Mucosa of descending colon (tissue), 3 donors: ENCODE results near the gene SH3PXD2B. TPM values are rescaled to one million over a fixed set of nuclear protein-coding genes. Genes with fewer than 3 reads are reported as not detected.

Source experiments
- ATAC-seq: fragments of 200-7000 bp; cut with Tn5 transposase; one replicate; pipeline ENCODE4 v1.9.1; 2020; ENCODE audit warnings: mild to moderate bottlenecking, moderate library complexity
- DNase-seq, 3 donors: peaks; one replicate each; pipeline ENCODE4 v3.0.0-alpha.2; 2020
- H3K36me3 ChIP-seq: fragments of 200-600 bp; one replicate; pipeline ENCODE4 v1.8.0; 2021; ENCODE audit warnings: low read depth, mild to moderate bottlenecking
- H3K4me1 ChIP-seq: fragments of 200-600 bp; one replicate; pipeline ENCODE4 v1.8.0; 2021; ENCODE audit warnings: low read depth, mild to moderate bottlenecking
- H3K4me3 ChIP-seq: fragments of 200-600 bp; one replicate; pipeline ENCODE4 v1.8.0; 2021; ENCODE audit warnings: mild to moderate bottlenecking
- H3K9me3 ChIP-seq: fragments of 200-600 bp; one replicate; pipeline ENCODE4 v1.8.0; 2021; ENCODE audit warnings: mild to moderate bottlenecking
- intact Hi-C, 2 donors: fragments of 100-400 bp; cut with DNase I in 1 of 2; cut with micrococcal nuclease in 1 of 2; formaldehyde crosslinking; loops; one replicate each; pipeline versions ENCODE4 v1.11.0 to v1.11.1; 2022; cut with DNase I, micrococcal nuclease
- total RNA-seq, 3 donors: library from RNA; stranded (reverse); fragmentation: NEBNext Ultra II Directional in 2 of 3; extraction: Animal tissue kit (Norgen Biotek cat#: 25700) in 2 of 3; gene quantifications; one replicate each; pipeline versions ENCODE4 v1.2.1 to v1.2.4, GENCODE V29; 2021 to 2023
- TF ChIP-seq, protein P1 (sequence below): fragments of 200-600 bp; IDR thresholded peaks from one replicate; pipeline ENCODE4 v1.8.0; 2022; ENCODE audit warnings: antibody characterized with exemption, mild to moderate bottlenecking
- donor health status: DM: no; HTN: no; CAD: no; lungs with moderate emphysema.
- donor health status: DM: no; HTN: no; CAD: no.
- donor health status: DM: no; HTN: yes; CAD: no.

Gene SH3PXD2B
- total RNA-seq, 3 donors from 2014 or later: 5.4 to 28.7 (median 19.9) TPM

DNA sequence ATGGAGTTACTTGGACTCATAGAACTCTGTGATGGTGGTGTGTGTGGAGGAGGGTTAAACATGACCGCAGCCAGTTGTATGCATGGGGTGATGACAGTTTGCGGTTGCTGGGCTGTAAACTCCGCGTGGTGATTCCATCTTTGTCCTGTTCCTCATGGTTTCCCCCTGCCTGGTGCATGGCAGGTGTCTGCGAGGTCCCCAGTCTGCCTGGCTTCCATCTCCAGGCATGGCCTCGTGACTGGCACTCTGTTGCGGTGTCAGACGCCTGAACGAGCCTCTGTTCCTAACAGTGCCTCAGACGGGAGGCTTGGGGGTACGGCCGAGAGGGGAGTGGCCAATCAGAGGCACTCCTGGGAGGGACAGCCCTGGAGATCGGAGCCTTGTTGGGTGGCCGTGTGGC, 33.9 kb upstream of the SH3PXD2B start:
- TF ChIP-seq, protein P1, sequence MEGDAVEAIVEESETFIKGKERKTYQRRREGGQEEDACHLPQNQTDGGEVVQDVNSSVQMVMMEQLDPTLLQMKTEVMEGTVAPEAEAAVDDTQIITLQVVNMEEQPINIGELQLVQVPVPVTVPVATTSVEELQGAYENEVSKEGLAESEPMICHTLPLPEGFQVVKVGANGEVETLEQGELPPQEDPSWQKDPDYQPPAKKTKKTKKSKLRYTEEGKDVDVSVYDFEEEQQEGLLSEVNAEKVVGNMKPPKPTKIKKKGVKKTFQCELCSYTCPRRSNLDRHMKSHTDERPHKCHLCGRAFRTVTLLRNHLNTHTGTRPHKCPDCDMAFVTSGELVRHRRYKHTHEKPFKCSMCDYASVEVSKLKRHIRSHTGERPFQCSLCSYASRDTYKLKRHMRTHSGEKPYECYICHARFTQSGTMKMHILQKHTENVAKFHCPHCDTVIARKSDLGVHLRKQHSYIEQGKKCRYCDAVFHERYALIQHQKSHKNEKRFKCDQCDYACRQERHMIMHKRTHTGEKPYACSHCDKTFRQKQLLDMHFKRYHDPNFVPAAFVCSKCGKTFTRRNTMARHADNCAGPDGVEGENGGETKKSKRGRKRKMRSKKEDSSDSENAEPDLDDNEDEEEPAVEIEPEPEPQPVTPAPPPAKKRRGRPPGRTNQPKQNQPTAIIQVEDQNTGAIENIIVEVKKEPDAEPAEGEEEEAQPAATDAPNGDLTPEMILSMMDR: no peak
- Histone ChIP-seq H3K9me3 (no peaks in the 10 kb centered on the region), H3K36me3 (no peaks in the 10 kb centered on the region), H3K4me1 (no peaks in the 10 kb centered on the region), H3K4me3 (no peak overlapping the region)
- intact Hi-C loops: no loop called here
- ATAC-seq: no peak
- no peak for DNase-seq

DNA sequence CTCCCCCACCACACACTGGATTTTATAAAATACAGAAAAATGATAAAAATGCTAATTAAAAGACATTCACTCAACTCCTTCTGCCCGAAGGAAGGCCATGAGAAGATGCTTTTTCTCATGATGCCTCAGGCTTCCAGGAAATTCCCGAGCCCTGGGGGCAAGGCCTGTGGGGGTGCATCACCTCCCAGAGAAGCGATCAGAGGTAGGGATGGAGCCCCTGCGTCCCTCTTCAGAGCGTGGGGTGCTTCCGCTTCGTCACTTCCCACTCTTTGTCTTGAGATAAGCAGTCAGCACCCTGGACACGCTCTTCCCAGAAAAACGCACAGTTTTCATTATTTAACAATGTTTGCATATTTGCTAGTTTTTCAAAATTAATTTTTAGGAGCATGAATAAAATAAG, 33.3 kb upstream of the SH3PXD2B start:
- Histone ChIP-seq H3K4me1 (no peaks in the 10 kb centered on the region), H3K9me3 (no peaks in the 10 kb centered on the region), H3K36me3 (no peaks in the 10 kb centered on the region), H3K4me3 (no peak overlapping the region)
- intact Hi-C loops: no loop called here
- ATAC-seq (no peak), DNase-seq (no peak)
- TF ChIP-seq, protein P1: no peak

DNA sequence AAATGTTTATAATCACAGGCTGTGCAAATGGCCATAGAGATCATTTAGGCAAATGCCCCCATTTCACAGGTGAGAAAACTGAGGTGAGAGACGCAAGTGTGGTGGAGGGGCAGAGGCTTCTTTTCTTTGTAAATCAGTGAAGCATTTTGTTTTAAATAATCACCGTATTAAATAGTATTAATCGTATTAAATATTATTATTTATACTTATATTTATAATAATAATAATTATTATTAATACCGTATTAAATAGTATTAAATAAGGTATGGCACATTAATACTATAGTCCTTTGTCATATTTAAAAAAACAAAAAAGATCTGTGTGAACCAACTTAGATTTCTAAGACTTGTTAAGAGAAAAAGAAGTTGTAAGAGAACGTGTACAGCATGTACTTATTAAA, 32.6 kb upstream of the SH3PXD2B start:
- Histone ChIP-seq H3K36me3 (no peaks in the 10 kb centered on the region), H3K9me3 (no peaks in the 10 kb centered on the region), H3K4me3 (no peak overlapping the region), H3K4me1 (no peaks in the 10 kb centered on the region)
- DNase-seq: no peak
- TF ChIP-seq, protein P1: no peak
- intact Hi-C loops: no loop called here
- ATAC-seq: no peak

DNA sequence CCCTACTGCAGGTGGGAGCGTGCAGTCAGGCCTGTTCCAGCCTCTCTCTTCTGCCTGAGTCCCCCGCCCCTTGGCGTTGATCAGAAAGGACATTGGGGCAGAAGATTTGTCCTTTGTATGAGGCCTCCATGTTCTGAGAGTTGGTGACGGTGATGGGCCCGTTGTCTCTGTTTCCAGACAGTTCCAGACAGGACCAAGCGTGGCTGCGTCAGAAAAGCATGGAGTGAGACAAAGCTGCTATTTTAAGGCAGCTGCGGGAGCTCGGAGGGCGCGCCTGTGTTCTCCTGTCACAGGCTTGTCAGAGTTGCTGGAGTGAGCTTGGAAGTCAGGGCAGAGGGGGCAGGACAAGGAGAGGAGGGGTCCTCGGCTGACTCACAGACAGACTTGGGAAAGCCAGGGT, 32.1 kb upstream of the SH3PXD2B start:
- DNase-seq (no peak), ATAC-seq (no peak)
- no peaks in the 10 kb centered on the region for H3K36me3 ChIP-seq
- TF ChIP-seq, protein P1: no peak
- intact Hi-C loops: no loop called here
- H3K4me1 ChIP-seq: no peaks in the 10 kb centered on the region
- no peak overlapping the region for H3K4me3 ChIP-seq
- H3K9me3 ChIP-seq: no peaks in the 10 kb centered on the region

DNA sequence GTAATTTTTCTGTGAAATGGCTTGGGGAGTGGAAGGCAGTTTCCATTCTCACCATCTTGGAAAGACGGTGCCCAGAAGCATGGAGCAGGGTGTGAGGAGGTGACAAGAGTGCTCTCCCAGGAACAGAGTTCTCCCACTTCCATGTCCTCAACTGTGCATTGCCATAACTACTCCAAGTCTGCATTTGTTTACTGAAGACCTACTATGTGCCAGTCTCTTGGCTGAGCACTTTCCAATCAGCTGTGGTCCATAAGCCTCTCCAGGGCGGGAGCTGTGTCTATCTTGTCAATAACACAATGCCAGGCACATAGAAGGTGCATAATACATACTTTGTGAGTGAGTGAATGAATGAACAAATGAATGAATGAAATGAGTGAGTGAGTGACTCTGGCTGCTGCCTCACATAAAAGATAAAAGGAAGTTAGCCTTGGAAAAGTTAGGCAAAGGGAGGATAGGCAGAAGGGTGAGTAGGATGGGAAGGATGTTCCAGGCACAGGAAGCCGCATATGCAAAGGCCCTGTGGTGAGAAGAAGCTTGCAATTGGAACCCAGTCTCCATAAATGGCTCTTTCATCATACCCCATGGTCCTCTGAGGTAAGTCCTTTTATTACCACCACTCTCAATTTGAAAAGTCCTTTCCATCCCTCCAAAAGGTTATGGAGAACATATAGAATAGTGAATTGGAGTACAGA, 31.3 kb upstream of the SH3PXD2B start:
- Histone ChIP-seq H3K9me3 (no peaks in the 10 kb centered on the region), H3K4me1 (no peaks in the 10 kb centered on the region), H3K4me3 (no peak overlapping the region), H3K36me3 (no peaks in the 10 kb centered on the region)
- DNase-seq: no peak
- TF ChIP-seq, protein P1: no peak
- intact Hi-C loops: no loop called here
- ATAC-seq: no peak

DNA sequence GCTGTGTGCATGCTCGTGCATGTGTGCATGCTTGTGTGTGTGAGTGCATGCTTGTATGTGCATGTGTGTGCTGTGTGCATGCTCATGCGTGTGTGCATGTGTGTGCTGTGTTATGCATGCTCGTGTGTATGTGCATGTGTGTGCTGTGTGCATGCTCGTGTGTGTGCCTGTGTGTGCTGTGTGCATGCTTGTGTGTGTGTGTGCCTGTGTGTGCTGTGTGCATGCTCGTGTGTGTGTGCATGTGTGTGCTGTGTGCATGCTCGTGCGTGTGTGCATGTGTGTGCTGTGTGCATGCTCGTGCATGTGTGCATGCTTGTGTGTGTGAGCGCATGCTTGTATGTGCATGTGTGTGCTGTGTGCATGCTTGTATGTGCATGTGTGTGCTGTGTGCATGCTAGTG, 30.3 kb upstream of the SH3PXD2B start:
- TF ChIP-seq, protein P1: no peak
- Histone ChIP-seq H3K36me3 (no peaks in the 10 kb centered on the region), H3K9me3 (no peaks in the 10 kb centered on the region), H3K4me1 (no peaks in the 10 kb centered on the region), H3K4me3 (no peak overlapping the region)
- intact Hi-C loops: no loop called here
- DNase-seq (no peak), ATAC-seq (no peak)
